Endothelial cell of umbilical vein (primary cell): ENCODE results near the gene KCTD11. TPM values are rescaled to one million over a fixed set of nuclear protein-coding genes. Genes with fewer than 3 reads are reported as not detected.

ENCODE experiments used
- BruUV-seq: library from RNA; stranded (reverse); fragments of 400-500 nt; replicated peaks from 2 replicates; lab custom pipeline; 2021; lab: Mats Ljungman, UMichigan
- CTCF ChIA-PET: fragments of 300-600, 350-600 bp; sonication (Branson Sonifier 250); formaldehyde crosslinking; loops from one replicate; lab custom pipeline; 2021; ENCODE audit warnings: antibody characterized with exemption, inconsistent platforms; lab: Charles Lee
- POLR2A ChIA-PET: fragments of 300-600, 350-600 bp; sonication (Branson Sonifier 250); formaldehyde crosslinking; loops from one replicate; lab custom pipeline; 2021; ENCODE audit warnings: antibody characterized with exemption, inconsistent platforms; lab: Charles Lee
- DNase-seq: peaks from one replicate; pipeline ENCODE4 v3.0.0-alpha.2; 2011; ENCODE audit warnings: low read depth, low spot score
- FAIRE-seq: peaks from 2 replicates; lab custom pipeline; 2011; peaks lifted over from hg19 to GRCh38; lab: Jason Lieb, UNC
- H2AFZ ChIP-seq: 2 replicates; pipeline ENCODE4 v1.6.0; 2012; ENCODE audit warnings: low read depth, low read length, control low read depth, inconsistent platforms
- H3K27ac ChIP-seq: 2 replicates; pipeline ENCODE4 v1.5.1; 2011; ENCODE audit warnings: low read depth, mild to moderate bottlenecking, control low read depth, low read length, moderate library complexity; ENCODE audit not compliant: insufficient read depth
- H3K27me3 ChIP-seq, 2 experiments: 2 replicates each; pipeline versions ENCODE4 v1.6.0 to v1.6.1; 2011; ENCODE audit warnings: low read length in 2 of 2, mixed read lengths in 1 of 2; ENCODE audit not compliant: control insufficient read depth in 2 of 2, insufficient read depth in 2 of 2
- H3K36me3 ChIP-seq, 2 experiments: 2 replicates in 1 of 2; 3 replicates in 1 of 2; pipeline ENCODE4 v1.5.1; 2011; ENCODE audit warnings: low read length in 2 of 2, mild to moderate bottlenecking in 1 of 2, moderate library complexity in 1 of 2; ENCODE audit not compliant: control insufficient read depth in 2 of 2, insufficient read depth in 2 of 2; ENCODE audit errors: extremely low read depth in 1 of 2
- H3K4me1 ChIP-seq: 3 replicates; pipeline ENCODE4 v1.5.1; 2011; ENCODE audit warnings: mild to moderate bottlenecking, low read length; ENCODE audit not compliant: control insufficient read depth, insufficient read depth; ENCODE audit errors: extremely low read depth
- H3K4me2 ChIP-seq: 2 replicates; pipeline ENCODE4 v1.6.1; 2011; ENCODE audit warnings: low read length, control low read depth, mixed read lengths; ENCODE audit not compliant: insufficient read depth
- H3K4me3 ChIP-seq, 3 experiments: fragments of 200-600 bp in 1 of 3; sonication (generic), shearing (Covaris generic) in 1 of 3; replicated peaks in 1 of 3; 2 replicates each; pipeline ENCODE4 v1.5.1; 2011 to 2016; ENCODE audit warnings: control low read depth in 3 of 3, low read length in 3 of 3, mild to moderate bottlenecking in 2 of 3, inconsistent platforms in 1 of 3, low read depth in 1 of 3, moderate library complexity in 1 of 3; ENCODE audit not compliant: insufficient read depth in 1 of 3
- H3K79me2 ChIP-seq: 2 replicates; pipeline ENCODE4 v1.6.0; 2012; ENCODE audit warnings: low read length, inconsistent platforms; ENCODE audit not compliant: control insufficient read depth, insufficient read depth
- H3K9ac ChIP-seq: replicated peaks from 2 replicates; pipeline ENCODE3; 2011; ENCODE audit warnings: low read length, control low read depth; ENCODE audit not compliant: insufficient read depth; ENCODE audit errors: extremely low read depth
- H3K9me1 ChIP-seq: replicated peaks from 3 replicates; pipeline ENCODE4 v1.6.0; 2011; ENCODE audit warnings: mild to moderate bottlenecking, low read length; ENCODE audit not compliant: control insufficient read depth, insufficient read depth; ENCODE audit errors: extremely low read depth
- H3K9me3 ChIP-seq: replicated peaks from 2 replicates; pipeline ENCODE4 v1.5.1; 2012; ENCODE audit warnings: low read length, inconsistent platforms; ENCODE audit not compliant: control insufficient read depth, insufficient read depth
- H4K20me1 ChIP-seq: replicated peaks from 2 replicates; pipeline ENCODE3; 2011; ENCODE audit warnings: mild to moderate bottlenecking, low read length; ENCODE audit not compliant: control insufficient read depth, insufficient read depth; ENCODE audit errors: extremely low read depth
- EZH2 ChIP-seq: IDR thresholded peaks from 2 replicates; pipeline ENCODE4 v1.6.1; 2012; ENCODE audit warnings: borderline replicate concordance, low read depth, mild to moderate bottlenecking, moderate library complexity, low read length, inconsistent platforms; ENCODE audit not compliant: severe bottlenecking
- JUN ChIP-seq: IDR thresholded peaks from 2 replicates; pipeline ENCODE4 v1.6.1; 2011; ENCODE audit warnings: borderline replicate concordance, low read depth; ENCODE audit not compliant: insufficient read length, insufficient read depth
- MAX ChIP-seq: IDR thresholded peaks from 2 replicates; pipeline ENCODE4 v1.6.1; 2011; ENCODE audit not compliant: insufficient read depth, insufficient read length
- POLR2A ChIP-seq: IDR thresholded peaks from 2 replicates; pipeline ENCODE4 v1.6.1; 2012; ENCODE audit warnings: low read depth, mild to moderate bottlenecking, control low read depth, low read length
- POLR2AphosphoS5 ChIP-seq: IDR thresholded peaks from 2 replicates; pipeline ENCODE4 v1.6.1; 2012; ENCODE audit warnings: low read depth, mild to moderate bottlenecking, control low read depth, low read length, moderate library complexity; ENCODE audit not compliant: insufficient read depth
- dilution Hi-C: fragments of 300-500 bp; cut with MboI; formaldehyde crosslinking; loops from one replicate; pipeline ENCODE4 v1.15.0; 2019; ENCODE audit warnings: low sequenced_read_pairs; ENCODE audit not compliant: extremely low pct_ligation_motif_present
- intact Hi-C: fragments of 100-400 bp; cut with micrococcal nuclease; formaldehyde crosslinking; loops from one replicate; pipeline ENCODE4 v1.10.0; 2022
- polyA plus RNA-seq, 4 experiments: library from polyadenylated mRNA; depleted of rRNA in 3 of 4; stranded (reverse) in 3 of 4; unstranded in 1 of 4; fragments of >200 nt; gene quantifications; 2 replicates each; pipeline versions ENCODE4 v1.2.1 to v1.2.3, GENCODE V29; 2011 to 2012; ENCODE audit warnings: missing spikeins in 1 of 4
- small RNA-seq: library from RNA; depleted of rRNA; stranded (forward); fragments of <200 nt; gene quantifications from one replicate; pipeline ENCODE3, GENCODE V24; 2012; ENCODE audit warnings: low replicate concordance, low read depth; ENCODE audit not compliant: insufficient read depth, insufficient read length
- total RNA-seq: library from RNA; stranded (reverse); gene quantifications from 2 replicates; pipeline ENCODE4 v1.2.3, GENCODE V29; 2021
- TF ChIP-seq, protein P1 (sequence below), 2 donors: IDR thresholded peaks; 1 replicate in 1 of 2; 2 replicates in 1 of 2; pipeline ENCODE4 v1.5.1; 2011; ENCODE audit warnings: low read length in 2 of 2, mild to moderate bottlenecking in 2 of 2, moderate library complexity in 2 of 2, control low read depth in 1 of 2, inconsistent platforms in 1 of 2, low read depth in 1 of 2; ENCODE audit not compliant: insufficient read depth in 1 of 2; ENCODE audit errors: extremely low read depth in 1 of 2

The KCTD11 gene
- total and polyA plus RNA-seq, 2 donors (not counting 3 experiments of a cell fraction or from before 2014, with no cell fraction given) = 3.8 to 6.5 TPM

- H3K9ac ChIP-seq = peak within 1 kb of the TSS; percentile 41
- dilution Hi-C loops = no loop called here
- no peaks in the 10 kb centered on the region for H3K9me3 ChIP-seq
- no peaks in the 10 kb centered on the region for H3K27me3 ChIP-seq
- no peaks in the 10 kb centered on the region for H3K9me1 ChIP-seq
- H4K20me1 ChIP-seq = no peaks in the 10 kb centered on the region
- peak within 1 kb of the TSS; percentile 21 for H3K27ac ChIP-seq
- peak within 1 kb of the TSS; percentile 78 for H2AFZ ChIP-seq
- peak; percentile 100 for FAIRE-seq
- peaks cover 4% of the 10 kb centered on the region for H3K79me2 ChIP-seq
- TF ChIP-seq EZH2 (no peak), POLR2AphosphoS5 (peak; percentile 96), JUN (no peak), MAX (no peak), POLR2A (peak; percentile 93)
- TF ChIP-seq, protein P1, sequence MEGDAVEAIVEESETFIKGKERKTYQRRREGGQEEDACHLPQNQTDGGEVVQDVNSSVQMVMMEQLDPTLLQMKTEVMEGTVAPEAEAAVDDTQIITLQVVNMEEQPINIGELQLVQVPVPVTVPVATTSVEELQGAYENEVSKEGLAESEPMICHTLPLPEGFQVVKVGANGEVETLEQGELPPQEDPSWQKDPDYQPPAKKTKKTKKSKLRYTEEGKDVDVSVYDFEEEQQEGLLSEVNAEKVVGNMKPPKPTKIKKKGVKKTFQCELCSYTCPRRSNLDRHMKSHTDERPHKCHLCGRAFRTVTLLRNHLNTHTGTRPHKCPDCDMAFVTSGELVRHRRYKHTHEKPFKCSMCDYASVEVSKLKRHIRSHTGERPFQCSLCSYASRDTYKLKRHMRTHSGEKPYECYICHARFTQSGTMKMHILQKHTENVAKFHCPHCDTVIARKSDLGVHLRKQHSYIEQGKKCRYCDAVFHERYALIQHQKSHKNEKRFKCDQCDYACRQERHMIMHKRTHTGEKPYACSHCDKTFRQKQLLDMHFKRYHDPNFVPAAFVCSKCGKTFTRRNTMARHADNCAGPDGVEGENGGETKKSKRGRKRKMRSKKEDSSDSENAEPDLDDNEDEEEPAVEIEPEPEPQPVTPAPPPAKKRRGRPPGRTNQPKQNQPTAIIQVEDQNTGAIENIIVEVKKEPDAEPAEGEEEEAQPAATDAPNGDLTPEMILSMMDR (IDR thresholded peaks at IDR 0.05; ENCODE audit: extremely low read depth in 1 of 2, insufficient read depth in 1 of 2, low read depth in 1 of 2, low read length in 2 of 2) = peak in 1 of 2 donors; percentile 2
- peak within 1 kb of the TSS; percentile 43 to 61 (median 52) for H3K4me3 ChIP-seq
- ChIA-PET CTCF (interaction anchor here (0.6 to 2.9 kb wide), 21 partner anchors 10 to 324 kb away, joined by 3 to 40 read pairs (median 4); partner anchors contain the start of genes CHRNB1, PLSCR3, TMEM102 and TMEM95), POLR2A (interaction anchor here (0.6 to 1.6 kb wide), 17 partner anchors 10 to 339 kb away, joined by 3 to 14 read pairs (median 5); partner anchors contain the start of genes MPDU1, PLSCR3, POLR2A and TMEM102)
- peak within 1 kb of the TSS; percentile 50 for H3K4me2 ChIP-seq
- peak; percentile 99 for DNase-seq
- peaks cover 0 to 6% of the 10 kb centered on the region in 2 experiments for H3K36me3 ChIP-seq
- intact Hi-C loops = loop anchor here (1.0 to 2.0 kb wide), 5 partner anchors 10 to 283 kb away; partner anchors contain the start of genes PLSCR3, POLR2A, SENP3 and TMEM102
- H3K4me1 ChIP-seq = peaks cover 12% of the 10 kb centered on the region
- no TSS peak for BruUV-seq
These were observed 52.2 kb downstream of the KCTD11 start, which contains the start of gene TMEM256 for GRCh38 chr17:7403977-7404736. Gene TMEM256, minus strand, starts transcription at chr17:7404097. Its CDS starts 13 bp downstream, at chr17:7404084.

Small RNA genes lying within 50 kb of the gene (small RNA-seq; reads per million reads assigned to genes)
- gene AC026954.2 = not detected

Other genes with a start within 250 kb of the KCTD11 start
Only the 30 nearest of the 36 such genes appear.
- gene ASGR1, start 172.8 kb upstream of the KCTD11 start, total RNA-seq = 10.2 and 14.0 TPM in 2 replicates
- 12.5 and 13.7 TPM in 2 replicates for gene ASGR1, start 172.8 kb upstream of the KCTD11 start, polyA plus RNA-seq
- gene DLG4, start 132.3 kb upstream of the KCTD11 start, total RNA-seq = 26.6 and 34.6 TPM in 2 replicates
- gene DLG4, start 132.3 kb upstream of the KCTD11 start, polyA plus RNA-seq = 14.0 and 14.9 TPM in 2 replicates
- 300 and 308 TPM in 2 replicates for gene ACADVL, start 132.2 kb upstream of the KCTD11 start, total RNA-seq
- 376 and 423 TPM in 2 replicates for gene ACADVL, start 132.2 kb upstream of the KCTD11 start, polyA plus RNA-seq
- gene DVL2, start 117.6 kb upstream of the KCTD11 start, total RNA-seq = 52.1 and 55.9 TPM in 2 replicates
- gene DVL2, start 117.6 kb upstream of the KCTD11 start, polyA plus RNA-seq = 15.8 and 17.2 TPM in 2 replicates
- 54.7 and 56.2 TPM in 2 replicates for gene PHF23, start 112.7 kb upstream of the KCTD11 start, total RNA-seq
- gene PHF23, start 112.7 kb upstream of the KCTD11 start, polyA plus RNA-seq = 35.6 and 39.0 TPM in 2 replicates
- 401 and 403 TPM in 2 replicates for gene GABARAP, start 109.7 kb upstream of the KCTD11 start, total RNA-seq
- 882 and 1,043 TPM in 2 replicates for gene GABARAP, start 109.7 kb upstream of the KCTD11 start, polyA plus RNA-seq
- 143 and 145 TPM in 2 replicates for gene CTDNEP1, start 100.4 kb upstream of the KCTD11 start, total RNA-seq
- 130 and 137 TPM in 2 replicates for gene CTDNEP1, start 100.4 kb upstream of the KCTD11 start, polyA plus RNA-seq
- 41.6 and 44.4 TPM in 2 replicates for gene ELP5, start 99.9 kb upstream of the KCTD11 start, total RNA-seq
- gene ELP5, start 99.9 kb upstream of the KCTD11 start, polyA plus RNA-seq = 53.3 and 54.7 TPM in 2 replicates
- gene CLDN7, start 89.7 kb upstream of the KCTD11 start, total RNA-seq = 25.4 and 27.9 TPM in 2 replicates
- 24.9 and 25.7 TPM in 2 replicates for gene CLDN7, start 89.7 kb upstream of the KCTD11 start, polyA plus RNA-seq
- 0.23 TPM in 1 of 2 replicates, not detected in the other for gene SLC2A4, start 70.4 kb upstream of the KCTD11 start, total RNA-seq
- 0.12 and 0.18 TPM in 2 replicates for gene SLC2A4, start 70.4 kb upstream of the KCTD11 start, polyA plus RNA-seq
- 0.31 TPM in 1 of 2 replicates, not detected in the other for gene YBX2, start 57.5 kb upstream of the KCTD11 start, total RNA-seq
- gene YBX2, start 57.5 kb upstream of the KCTD11 start, polyA plus RNA-seq = 0.15 and 0.18 TPM in 2 replicates
- 847 and 859 TPM in 2 replicates for gene EIF5A, start 44.5 kb upstream of the KCTD11 start, total RNA-seq
- gene EIF5A, start 44.5 kb upstream of the KCTD11 start, polyA plus RNA-seq = 650 and 689 TPM in 2 replicates
- 51.6 and 61.3 TPM in 2 replicates for gene GPS2, start 36.8 kb upstream of the KCTD11 start, total RNA-seq
- gene GPS2, start 36.8 kb upstream of the KCTD11 start, polyA plus RNA-seq = 132 and 169 TPM in 2 replicates
- gene NEURL4, start 22.8 kb upstream of the KCTD11 start, total RNA-seq = 34.2 and 44.9 TPM in 2 replicates
- 24.3 and 32.0 TPM in 2 replicates for gene NEURL4, start 22.8 kb upstream of the KCTD11 start, polyA plus RNA-seq
- not detected in 2 replicates for gene ACAP1, start 15.6 kb upstream of the KCTD11 start, total RNA-seq
- 0.46 TPM in 1 of 2 replicates, not detected in the other for gene ACAP1, start 15.6 kb upstream of the KCTD11 start, polyA plus RNA-seq
- gene TMEM95, start 3.0 kb downstream of the KCTD11 start, total RNA-seq = not detected in 2 replicates
- gene TMEM95, start 3.0 kb downstream of the KCTD11 start, polyA plus RNA-seq = not detected in 2 replicates
- 0.58 and 0.67 TPM in 2 replicates for gene TNK1, start 28.9 kb downstream of the KCTD11 start, total RNA-seq
- 0.14 and 0.22 TPM in 2 replicates for gene TNK1, start 28.9 kb downstream of the KCTD11 start, polyA plus RNA-seq
- 54.5 and 59.9 TPM in 2 replicates for gene PLSCR3, start 42.4 kb downstream of the KCTD11 start, total RNA-seq
- gene PLSCR3, start 42.4 kb downstream of the KCTD11 start, polyA plus RNA-seq = 94.8 and 111 TPM in 2 replicates
- gene TMEM256, start 51.9 kb downstream of the KCTD11 start, total RNA-seq = 57.3 and 67.4 TPM in 2 replicates
- 148 and 218 TPM in 2 replicates for gene TMEM256, start 51.9 kb downstream of the KCTD11 start, polyA plus RNA-seq
- gene NLGN2, start 55.7 kb downstream of the KCTD11 start, total RNA-seq = 25.9 and 29.2 TPM in 2 replicates
- 15.4 and 15.5 TPM in 2 replicates for gene NLGN2, start 55.7 kb downstream of the KCTD11 start, polyA plus RNA-seq
- gene SPEM1, start 68.2 kb downstream of the KCTD11 start, total RNA-seq = not detected in 2 replicates
- gene SPEM1, start 68.2 kb downstream of the KCTD11 start, polyA plus RNA-seq = not detected in 2 replicates
- not detected in 2 replicates for gene SPEM2, start 73.5 kb downstream of the KCTD11 start, total RNA-seq
- gene SPEM2, start 73.5 kb downstream of the KCTD11 start, polyA plus RNA-seq = not detected in 2 replicates
- gene SPEM3, start 76.7 kb downstream of the KCTD11 start, total RNA-seq = not detected in 2 replicates
- not detected in 2 replicates for gene SPEM3, start 76.7 kb downstream of the KCTD11 start, polyA plus RNA-seq
- 6.1 and 6.5 TPM in 2 replicates for gene TMEM102, start 83.3 kb downstream of the KCTD11 start, total RNA-seq
- 5.8 and 8.4 TPM in 2 replicates for gene TMEM102, start 83.3 kb downstream of the KCTD11 start, polyA plus RNA-seq
- 1.8 TPM in 1 of 2 replicates, not detected in the other for gene FGF11, start 87.3 kb downstream of the KCTD11 start, total RNA-seq
- gene FGF11, start 87.3 kb downstream of the KCTD11 start, polyA plus RNA-seq = 0.70 and 0.92 TPM in 2 replicates
- 5.4 and 5.6 TPM in 2 replicates for gene CHRNB1, start 92.9 kb downstream of the KCTD11 start, total RNA-seq
- gene CHRNB1, start 92.9 kb downstream of the KCTD11 start, polyA plus RNA-seq = 9.3 and 9.6 TPM in 2 replicates
- 26.5 and 27.4 TPM in 2 replicates for gene ZBTB4, start 127.5 kb downstream of the KCTD11 start, total RNA-seq
- gene ZBTB4, start 127.5 kb downstream of the KCTD11 start, polyA plus RNA-seq = 15.1 and 15.7 TPM in 2 replicates
- not detected in 2 replicates for gene SLC35G6, start 129.3 kb downstream of the KCTD11 start, total RNA-seq
- gene SLC35G6, start 129.3 kb downstream of the KCTD11 start, polyA plus RNA-seq = not detected in 2 replicates
- 145 and 151 TPM in 2 replicates for gene POLR2A, start 132.2 kb downstream of the KCTD11 start, total RNA-seq
- 25.1 and 45.9 TPM in 2 replicates for gene POLR2A, start 132.2 kb downstream of the KCTD11 start, polyA plus RNA-seq
- 21.0 and 28.4 TPM in 2 replicates for gene TNFSF12, start 196.9 kb downstream of the KCTD11 start, total RNA-seq
- 39.4 and 40.5 TPM in 2 replicates for gene TNFSF12, start 196.9 kb downstream of the KCTD11 start, polyA plus RNA-seq